HepG2 (cell line): Measurements from ENCODE around the gene SRPRA. TPM values are rescaled to one million over a fixed set of nuclear protein-coding genes. Genes with fewer than 3 reads are reported as not detected.

Source experiments
- ATAC-seq: fragments of 200-7000 bp; cut with Tn5 transposase; 3 replicates; pipeline ENCODE4 v1.9.1; 2020; ENCODE audit warnings: mild to moderate bottlenecking, moderate library complexity
- BruUV-seq: library from RNA; stranded (reverse); fragments of 400-500 nt; replicated peaks from 2 replicates; lab custom pipeline; 2021; lab: Mats Ljungman, UMichigan
- CTCF ChIA-PET: fragments of 300-600 bp; formaldehyde crosslinking; extraction: SDS; loops from one replicate; lab custom pipeline; 2021; ENCODE audit warnings: low total read pairs, inconsistent platforms, low intra/inter-chr PET ratio; lab: Yijun Ruan, JAX
- POLR2A ChIA-PET: fragments of 350-600 bp; sonication (Branson Sonifier 250); formaldehyde crosslinking; loops from one replicate; lab custom pipeline; 2020; ENCODE audit warnings: antibody characterized with exemption, inconsistent platforms; lab: Yijun Ruan, JAX
- DNase-seq: peaks from one replicate; pipeline ENCODE4 v3.0.0-alpha.2; 2015; ENCODE audit warnings: low spot score
- FAIRE-seq: peaks from 3 replicates; lab custom pipeline; 2011; peaks lifted over from hg19 to GRCh38; lab: Jason Lieb, UNC
- H2AFZ ChIP-seq: one replicate; pipeline ENCODE4 v1.6.1; 2011; ENCODE audit warnings: low read length, inconsistent platforms
- H3K27ac ChIP-seq: fragments of 300-600 bp; 3 replicates; pipeline ENCODE4 v1.8.0; 2011; ENCODE audit warnings: mixed run types, mild to moderate bottlenecking, mixed read lengths, low read length, inconsistent platforms; ENCODE audit not compliant: insufficient read depth; ENCODE audit errors: extremely low read length
- H3K27me3 ChIP-seq, 2 experiments: fragments of 200-600 bp in 1 of 2; 2 replicates in 1 of 2; 3 replicates in 1 of 2; pipeline versions ENCODE4 v1.6.0 to v1.8.0; 2011; ENCODE audit warnings: low read length in 2 of 2, mild to moderate bottlenecking in 2 of 2, moderate library complexity in 2 of 2, inconsistent platforms in 1 of 2; ENCODE audit not compliant: insufficient read depth in 2 of 2, control insufficient read depth in 1 of 2
- H3K36me3 ChIP-seq, 2 experiments: fragments of 200-600 bp in 1 of 2; replicated peaks in 1 of 2; 2 replicates in 1 of 2; 3 replicates in 1 of 2; pipeline versions ENCODE4 v1.5.1 to v1.8.0; 2011; ENCODE audit warnings: low read length in 2 of 2, inconsistent platforms in 1 of 2; ENCODE audit not compliant: insufficient read depth in 2 of 2, control insufficient read depth in 1 of 2
- H3K4me1 ChIP-seq: 2 replicates; pipeline ENCODE4 v1.5.1; 2012; ENCODE audit warnings: low read length, inconsistent platforms; ENCODE audit not compliant: insufficient read depth
- H3K4me2 ChIP-seq: 2 replicates; pipeline ENCODE4 v1.6.0; 2011; ENCODE audit warnings: low read depth, low read length, inconsistent platforms
- H3K4me3 ChIP-seq, 3 experiments: fragments of 200-600 bp in 1 of 3; sonication (generic), shearing (Covaris generic) in 1 of 3; replicated peaks in 1 of 3; 2 replicates each; pipeline ENCODE4 v1.5.1; 2011 to 2016; ENCODE audit warnings: low read length in 3 of 3, inconsistent platforms in 2 of 3, low read depth in 2 of 3, mild to moderate bottlenecking in 2 of 3, control low read depth in 1 of 3, mixed read lengths in 1 of 3; ENCODE audit not compliant: insufficient read depth in 1 of 3
- H3K79me2 ChIP-seq: one replicate; pipeline ENCODE4 v1.6.1; 2011; ENCODE audit warnings: low read length, inconsistent platforms; ENCODE audit not compliant: insufficient read depth
- H3K9ac ChIP-seq: 2 replicates; pipeline ENCODE4 v1.6.0; 2011; ENCODE audit warnings: mild to moderate bottlenecking, low read depth, low read length, inconsistent platforms; ENCODE audit not compliant: insufficient read depth
- H3K9me3 ChIP-seq: 2 replicates; pipeline ENCODE4 v1.5.1; 2012; ENCODE audit warnings: mild to moderate bottlenecking, low read length
- H4K20me1 ChIP-seq: 2 replicates; pipeline ENCODE4 v1.6.0; 2011; ENCODE audit warnings: inconsistent platforms, mild to moderate bottlenecking, low read length, moderate library complexity; ENCODE audit not compliant: insufficient read depth
- ASH2L ChIP-seq: fragments of 300-600, 200-600 bp; sonication (generic); IDR thresholded peaks from 2 replicates; pipeline ENCODE4 v1.7.0; 2017; ENCODE audit warnings: low read depth, mild to moderate bottlenecking, moderate library complexity, mixed read lengths, low read length; ENCODE audit not compliant: insufficient read length
- ATF1 ChIP-seq: IDR thresholded peaks from 2 replicates; pipeline ENCODE4 v1.6.1; 2016; ENCODE audit warnings: mild to moderate bottlenecking, control low read depth
- ETV5 ChIP-seq: IDR thresholded peaks from 2 replicates; pipeline ENCODE4 v1.6.1; 2018; ENCODE audit warnings: missing biosample characterization, missing genetic modification reagents, inconsistent platforms, borderline replicate concordance
- HNRNPUL1 ChIP-seq: fragments of 200-400 bp; formaldehyde crosslinking; IDR thresholded peaks from 2 replicates; pipeline ENCODE4 v1.6.1; 2017; ENCODE audit warnings: low read depth, mild to moderate bottlenecking, low read length, moderate library complexity
- HOXA3 ChIP-seq: sonication (generic); formaldehyde crosslinking; IDR thresholded peaks from 2 replicates; pipeline ENCODE4 v1.5.0; 2020; ENCODE audit warnings: missing genetic modification reagents
- NFIC ChIP-seq: IDR thresholded peaks from 2 replicates; pipeline ENCODE4 v1.6.1; 2012; ENCODE audit warnings: mild to moderate bottlenecking, low read length, inconsistent platforms
- NFKB2 ChIP-seq: sonication (generic); formaldehyde crosslinking; IDR thresholded peaks from 2 replicates; pipeline ENCODE4 v1.4.0; 2020; ENCODE audit warnings: missing genetic modification reagents, borderline replicate concordance
- NFYC ChIP-seq: IDR thresholded peaks from 2 replicates; pipeline ENCODE4 v1.6.1; 2016; ENCODE audit warnings: missing genetic modification reagents, missing compliant biosample characterization
- SRY ChIP-seq: sonication (generic); formaldehyde crosslinking; IDR thresholded peaks from 2 replicates; pipeline ENCODE4 v1.8.0; 2022; ENCODE audit warnings: mild to moderate bottlenecking, missing genetic modification reagents
- TBX2 ChIP-seq: sonication (generic); formaldehyde crosslinking; IDR thresholded peaks from 2 replicates; pipeline ENCODE4 v1.5.0; 2020; ENCODE audit warnings: missing genetic modification reagents, mild to moderate bottlenecking, borderline replicate concordance
- TOPORS ChIP-seq: sonication (generic); formaldehyde crosslinking; IDR thresholded peaks from 2 replicates; pipeline ENCODE4 v1.8.0; 2023; ENCODE audit warnings: mild to moderate bottlenecking, missing genetic modification reagents
- ZFYVE20 ChIP-seq: sonication (generic); formaldehyde crosslinking; IDR thresholded peaks from 2 replicates; pipeline ENCODE4 v1.8.0; 2023; ENCODE audit warnings: low read depth, mild to moderate bottlenecking, moderate library complexity, missing genetic modification reagents, borderline replicate concordance
- ZKSCAN5 ChIP-seq: sonication (generic); formaldehyde crosslinking; IDR thresholded peaks from 2 replicates; pipeline ENCODE4 v1.5.1; 2020; ENCODE audit warnings: mild to moderate bottlenecking, missing genetic modification reagents
- ZNF550 ChIP-seq: sonication (generic); formaldehyde crosslinking; IDR thresholded peaks from 2 replicates; pipeline ENCODE4 v1.4.0; 2020; ENCODE audit warnings: mild to moderate bottlenecking, missing genetic modification reagents, borderline replicate concordance
- ZNF598 ChIP-seq: sonication (generic); formaldehyde crosslinking; IDR thresholded peaks from 2 replicates; pipeline ENCODE4 v1.5.1; 2020; ENCODE audit warnings: mild to moderate bottlenecking, missing genetic modification reagents, borderline replicate concordance
- WGBS: methylation state at CpG from one replicate; pipeline ENCODE4 v1.1.6; 2017; ENCODE audit warnings: low lambda C conversion rate; 5-methylcytosine and 5-hydroxymethylcytosine counted together
- in situ Hi-C: cut with HindIII; loops from 2 replicates; pipeline ENCODE4 v1.10.0; 2017; ENCODE audit warnings: low pct_unique_long_range_greater_than_20kb; ENCODE audit not compliant: extremely low pct_ligation_motif_present
- intact Hi-C: fragments of 100-400 bp; cut with micrococcal nuclease; formaldehyde crosslinking; loops from one replicate; pipeline ENCODE4 v1.10.0; 2022; ENCODE audit not compliant: unreplicated experiment
- polyA plus RNA-seq, 8 experiments: library from polyadenylated mRNA; depleted of rRNA in 3 of 8; stranded (reverse) in 7 of 8; unstranded in 1 of 8; fragments of >200 nt; fragmentation: Illumina TruSeq in 4 of 8; extraction: Trizol in 4 of 8; gene quantifications; 2 replicates each; pipeline versions ENCODE4 v1.2.1 to v1.2.3, GENCODE V29; 2011 to 2016; ENCODE audit warnings: low read depth in 4 of 8, missing spikeins in 1 of 8, mixed read lengths in 1 of 8; ENCODE audit not compliant: insufficient read depth in 1 of 8
- total RNA-seq, 5 experiments: library from RNA; depleted of rRNA; stranded (reverse); fragments of >200 nt; fragmentation: Illumina TruSeq; extraction: Trizol; gene quantifications; 2 replicates each; pipeline ENCODE4 v1.2.3, GENCODE V29; 2016; ENCODE audit warnings: low read depth in 1 of 5
- TF ChIP-seq, protein P1 (sequence below): sonication (generic); formaldehyde crosslinking; IDR thresholded peaks from 2 replicates; pipeline ENCODE4 v1.8.1; 2023; ENCODE audit warnings: mild to moderate bottlenecking, missing genetic modification reagents, borderline replicate concordance
- TF ChIP-seq, protein P2 (sequence below): sonication (generic); formaldehyde crosslinking; IDR thresholded peaks from 2 replicates; pipeline ENCODE4 v1.4.0; 2020; ENCODE audit warnings: missing genetic modification reagents
- TF ChIP-seq, protein P3 (sequence below): sonication (generic); formaldehyde crosslinking; IDR thresholded peaks from 2 replicates; pipeline ENCODE4 v1.5.1; 2020; ENCODE audit warnings: missing genetic modification reagents, mild to moderate bottlenecking, borderline replicate concordance

Gene SRPRA
- total and polyA plus RNA-seq, 2 of the 13 experiments (the other 11 are each of a cell fraction or from before 2014, with no cell fraction given), result 27.7 to 64.6 TPM

DNA sequence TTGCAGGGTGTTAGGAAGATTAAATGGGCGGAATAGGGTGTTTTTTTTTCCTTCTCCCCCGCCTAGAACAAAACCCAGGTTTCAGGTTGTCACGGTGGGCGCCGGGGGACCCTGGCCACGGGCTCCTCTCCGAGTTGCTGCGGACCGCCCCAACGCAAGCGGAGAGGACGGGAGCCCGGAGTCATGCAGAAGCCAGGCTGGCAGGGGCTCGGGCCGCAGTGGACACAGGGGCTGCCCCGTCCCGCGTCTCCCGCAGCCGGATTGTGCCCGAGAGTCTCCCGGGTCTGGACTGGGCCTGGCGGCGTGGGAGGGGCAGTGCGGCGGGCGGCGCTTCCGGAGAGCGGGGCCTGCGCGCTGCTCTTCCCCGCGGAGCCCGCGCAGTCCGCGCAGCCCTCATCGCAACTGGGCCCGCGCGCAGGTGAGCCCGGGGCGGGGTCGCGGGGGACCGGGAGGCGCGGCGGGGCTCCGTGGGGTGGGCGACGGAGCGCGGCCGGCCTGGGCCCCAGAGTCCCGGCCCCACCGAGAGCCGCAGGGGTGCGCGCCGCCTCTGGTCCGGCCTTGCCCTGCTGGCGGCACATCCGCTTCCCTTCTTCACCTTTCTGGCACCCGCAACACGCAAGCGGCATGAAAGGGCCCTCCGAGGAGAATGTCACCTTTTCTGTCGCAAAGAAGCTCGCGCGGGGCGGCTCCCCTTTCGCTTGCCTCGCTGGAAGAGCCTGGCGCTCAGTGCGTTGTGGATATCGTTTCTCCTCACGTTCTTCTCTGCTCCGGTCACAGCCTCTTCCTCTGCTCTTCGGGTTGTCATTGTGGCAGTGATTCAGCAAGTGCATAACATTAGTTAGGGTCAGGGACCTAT lies 14.3 kb upstream of the SRPRA start, which contains the start of gene TIRAP (continued):
- no peak for TF ChIP-seq HNRNPUL1
- no peak for TF ChIP-seq ATF1
- TF ChIP-seq, protein P1, sequence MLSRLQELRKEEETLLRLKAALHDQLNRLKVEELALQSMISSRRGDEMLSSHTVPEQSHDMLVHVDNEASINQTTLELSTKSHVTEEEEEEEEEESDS (CRISPR knock-in tag), result no peak
- TF ChIP-seq HOXA3 (CRISPR knock-in tag), result 0 out of 2 replicates have a peak, but pooled peaks have one; percentile 12
- peak; percentile 5 for TF ChIP-seq ASH2L
- TF ChIP-seq SRY (CRISPR knock-in tag), result peak; percentile 66; the same call in 1 of the 2 replicates
- TF ChIP-seq ETV5 (CRISPR knock-in tag), result peak; percentile 83
- TF ChIP-seq ZNF598 (CRISPR knock-in tag), result no peak; the same call in 1 of the 2 replicates

DNA sequence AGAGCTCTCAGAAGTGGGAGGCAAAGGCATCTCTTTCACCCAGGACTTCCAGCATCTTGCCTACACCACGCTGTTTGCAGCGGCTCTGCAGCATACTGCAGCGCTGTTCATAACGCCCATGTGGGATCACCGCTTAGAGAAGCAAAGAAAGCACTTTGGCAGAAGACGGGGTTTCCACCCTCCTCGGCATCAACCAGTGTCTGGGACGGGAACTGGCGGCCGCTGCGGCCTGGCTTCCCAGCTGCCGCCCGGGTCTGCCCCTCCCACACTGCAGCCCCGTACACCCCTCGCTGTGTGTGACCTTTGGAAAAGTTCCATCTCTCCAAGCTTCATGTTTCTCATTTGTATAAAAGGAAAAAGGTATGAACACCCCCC lies 13.7 kb upstream of the SRPRA start:
- no peak overlapping the region for H2AFZ ChIP-seq
- FAIRE-seq (no peak), ATAC-seq (peak; percentile 76), DNase-seq (peak; percentile 18)
- POLR2A ChIA-PET, result interaction anchor here (1.2 to 1.7 kb wide), 3 partner anchors 11 to 22 kb away, joined by 3 to 19 read pairs (median 9); partner anchors contain the start of genes DCPS, FOXRED1 and SRPRA
- peak overlapping the region; percentile 87 to 96 (median 95) for H3K4me3 ChIP-seq
- CTCF ChIA-PET, result no interaction called here
- H3K79me2 ChIP-seq, result peaks cover 10% of the 10 kb centered on the region
- no peaks in the 10 kb centered on the region for H3K27me3 ChIP-seq
- peaks cover 44% of the 10 kb centered on the region for H3K4me1 ChIP-seq
- no peaks in the 10 kb centered on the region for H4K20me1 ChIP-seq
- WGBS, result 5% methylated on average over 7 of the region's 15 CpGs
- BruUV-seq, result TSS peak; percentile 75
- no peaks in the 10 kb centered on the region for H3K9me3 ChIP-seq
- peak overlapping the region; percentile 90 for H3K9ac ChIP-seq
- peak overlapping the region; percentile 96 for H3K4me2 ChIP-seq
- H3K36me3 ChIP-seq, result peaks cover 2 to 4% of the 10 kb centered on the region in 2 experiments; a peak in 1 of 5 replicates
- H3K27ac ChIP-seq, result peak overlapping the region; percentile 85
- in situ Hi-C loops, result no loop called here
- intact Hi-C loops, result loop anchor here (2.0 kb wide), 1 partner anchor 14 kb away; the partner anchor contains the start of genes FOXRED1 and SRPRA
- TF ChIP-seq ZNF550 (CRISPR knock-in tag) (no peak), TBX2 (CRISPR knock-in tag) (0 out of 2 replicates have a peak, but pooled peaks have one; percentile 46), ZFYVE20 (CRISPR knock-in tag) (no peak), TOPORS (CRISPR knock-in tag) (0 out of 2 replicates have a peak, but pooled peaks have one; percentile 8), NFIC (no peak), NFYC (CRISPR knock-in tag) (no peak), ZKSCAN5 (CRISPR knock-in tag) (no peak), NFKB2 (CRISPR knock-in tag) (0 out of 2 replicates have a peak, but pooled peaks have one; percentile 60)
- TF ChIP-seq, protein P2, sequence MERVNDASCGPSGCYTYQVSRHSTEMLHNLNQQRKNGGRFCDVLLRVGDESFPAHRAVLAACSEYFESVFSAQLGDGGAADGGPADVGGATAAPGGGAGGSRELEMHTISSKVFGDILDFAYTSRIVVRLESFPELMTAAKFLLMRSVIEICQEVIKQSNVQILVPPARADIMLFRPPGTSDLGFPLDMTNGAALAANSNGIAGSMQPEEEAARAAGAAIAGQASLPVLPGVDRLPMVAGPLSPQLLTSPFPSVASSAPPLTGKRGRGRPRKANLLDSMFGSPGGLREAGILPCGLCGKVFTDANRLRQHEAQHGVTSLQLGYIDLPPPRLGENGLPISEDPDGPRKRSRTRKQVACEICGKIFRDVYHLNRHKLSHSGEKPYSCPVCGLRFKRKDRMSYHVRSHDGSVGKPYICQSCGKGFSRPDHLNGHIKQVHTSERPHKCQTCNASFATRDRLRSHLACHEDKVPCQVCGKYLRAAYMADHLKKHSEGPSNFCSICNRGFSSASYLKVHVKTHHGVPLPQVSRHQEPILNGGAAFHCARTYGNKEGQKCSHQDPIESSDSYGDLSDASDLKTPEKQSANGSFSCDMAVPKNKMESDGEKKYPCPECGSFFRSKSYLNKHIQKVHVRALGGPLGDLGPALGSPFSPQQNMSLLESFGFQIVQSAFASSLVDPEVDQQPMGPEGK (CRISPR knock-in tag), result peak; percentile 18
- TF ChIP-seq, protein P3, sequence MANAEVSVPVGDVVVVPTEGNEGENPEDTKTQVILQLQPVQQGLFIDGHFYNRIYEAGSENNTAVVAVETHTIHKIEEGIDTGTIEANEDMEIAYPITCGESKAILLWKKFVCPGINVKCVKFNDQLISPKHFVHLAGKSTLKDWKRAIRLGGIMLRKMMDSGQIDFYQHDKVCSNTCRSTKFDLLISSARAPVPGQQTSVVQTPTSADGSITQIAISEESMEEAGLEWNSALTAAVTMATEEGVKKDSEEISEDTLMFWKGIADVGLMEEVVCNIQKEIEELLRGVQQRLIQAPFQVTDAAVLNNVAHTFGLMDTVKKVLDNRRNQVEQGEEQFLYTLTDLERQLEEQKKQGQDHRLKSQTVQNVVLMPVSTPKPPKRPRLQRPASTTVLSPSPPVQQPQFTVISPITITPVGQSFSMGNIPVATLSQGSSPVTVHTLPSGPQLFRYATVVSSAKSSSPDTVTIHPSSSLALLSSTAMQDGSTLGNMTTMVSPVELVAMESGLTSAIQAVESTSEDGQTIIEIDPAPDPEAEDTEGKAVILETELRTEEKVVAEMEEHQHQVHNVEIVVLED, result 0 out of 2 replicates have a peak, but pooled peaks have one; percentile 9
